OCI-LY1 (cell line): Measurements from ENCODE around the gene MAGEA12.
"Not testable (repeated sequence)": the region's sequence is repeated elsewhere in the genome, so short reads cannot be mapped to it uniquely, and the experiment has no call there.

Source experiments
- H2AFZ ChIP-seq: fragments of 200-600 bp; sonication (generic), shearing (Covaris generic); 2 replicates; pipeline ENCODE4 v1.6.0; 2014; ENCODE audit warnings: antibody characterized with exemption, mild to moderate bottlenecking, low read length
- H3F3A ChIP-seq: fragments of 200-600 bp; sonication (generic), shearing (Covaris generic); 2 replicates; pipeline ENCODE4 v1.6.0; 2014; ENCODE audit warnings: mild to moderate bottlenecking, antibody characterized with exemption, low read length, moderate library complexity; ENCODE audit not compliant: insufficient read depth
- H3K27ac ChIP-seq: fragments of 200-600 bp; sonication (generic); 2 replicates; pipeline ENCODE4 v1.5.1; 2014; ENCODE audit warnings: low read length, mixed run types, mild to moderate bottlenecking, low read depth; ENCODE audit not compliant: poor library complexity, severe bottlenecking
- H3K27me3 ChIP-seq: fragments of 200-600 bp; sonication (generic); 2 replicates; pipeline ENCODE4 v1.6.0; 2014; ENCODE audit warnings: antibody characterized with exemption, mild to moderate bottlenecking, low read length, moderate library complexity; ENCODE audit not compliant: insufficient read depth
- H3K36me3 ChIP-seq: fragments of 200-600 bp; sonication (generic); 2 replicates; pipeline ENCODE4 v1.6.1; 2014; ENCODE audit warnings: mild to moderate bottlenecking, antibody characterized with exemption, low read length, moderate library complexity, mixed read lengths; ENCODE audit not compliant: insufficient read depth
- H3K4me1 ChIP-seq: fragments of 200-600 bp; sonication (generic); 2 replicates; pipeline ENCODE4 v1.5.1; 2014; ENCODE audit warnings: mild to moderate bottlenecking, low read length, moderate library complexity; ENCODE audit not compliant: insufficient read depth, severe bottlenecking
- H3K4me2 ChIP-seq: fragments of 200-600 bp; sonication (generic), shearing (Covaris generic); 2 replicates; pipeline ENCODE4 v1.6.1; 2014; ENCODE audit warnings: low read length
- H3K4me3 ChIP-seq: fragments of 200-600 bp; sonication (generic); 2 replicates; pipeline ENCODE4 v1.5.1; 2014; ENCODE audit warnings: low read length, low read depth, mild to moderate bottlenecking, mixed read lengths; ENCODE audit not compliant: poor library complexity, severe bottlenecking
- H3K79me2 ChIP-seq: fragments of 200-600 bp; shearing (Covaris generic); 2 replicates; pipeline ENCODE4 v1.6.1; 2016; ENCODE audit warnings: mixed run types, low read length, mixed read lengths; ENCODE audit not compliant: insufficient read depth
- H3K9ac ChIP-seq: fragments of 200-600 bp; sonication (generic), shearing (Covaris generic); 2 replicates; pipeline ENCODE4 v1.6.1; 2014; ENCODE audit warnings: mild to moderate bottlenecking, low read length, mixed read lengths
- H3K9me2 ChIP-seq: fragments of 200-600 bp; sonication (generic), shearing (Covaris generic); 2 replicates; pipeline ENCODE4 v1.6.1; 2014; ENCODE audit warnings: low read depth, mild to moderate bottlenecking, low read length, mixed read lengths
- H3K9me3 ChIP-seq: fragments of 200-600 bp; shearing (Covaris generic); 2 replicates; pipeline ENCODE4 v1.6.1; 2014; ENCODE audit warnings: low read length, mixed read lengths
- H4K20me1 ChIP-seq: fragments of 200-600 bp; sonication (generic), shearing (Covaris generic); 2 replicates; pipeline ENCODE4 v1.6.0; 2016; ENCODE audit warnings: mild to moderate bottlenecking, low read length; ENCODE audit not compliant: insufficient read depth
- CTCF ChIP-seq: fragments of 200-600 bp; sonication (generic), shearing (Covaris generic); IDR thresholded peaks from 2 replicates; pipeline ENCODE4 v1.5.1; 2017; ENCODE audit warnings: mild to moderate bottlenecking, antibody characterized with exemption, low read length, moderate library complexity, mixed read lengths
- EZH2 ChIP-seq: fragments of 200-600 bp; sonication (generic), shearing (Covaris generic); IDR thresholded peaks from 2 replicates; pipeline ENCODE4 v1.8.0; 2017; ENCODE audit warnings: borderline replicate concordance, mixed run types, mild to moderate bottlenecking, antibody characterized with exemption, low read length, moderate library complexity, mixed read lengths

MAGEA12 gene

GRCh38 chrX:152733261-152733975, at the start of gene MAGEA12, which contains the start of gene CSAG1:
Gene MAGEA12, plus strand, starts transcription at chrX:152733757. Its CDS starts 2,405 bp downstream, at chrX:152736162.
Gene CSAG1, minus strand, starts transcription at chrX:152733721. Its CDS starts 1,261 bp downstream, at chrX:152732460.
- Histone ChIP-seq H3K4me2 (no peak within 1 kb of the TSS), H3K27me3 (no peaks in the 10 kb centered on the region), H3K9me2 (no peaks in the 10 kb centered on the region), H3F3A (no peaks in the 10 kb centered on the region), H3K4me3 (no peak within 1 kb of the TSS), H3K4me1 (no peaks in the 10 kb centered on the region), H3K79me2 (no peaks in the 10 kb centered on the region), H4K20me1 (no peaks in the 10 kb centered on the region), H3K36me3 (no peaks in the 10 kb centered on the region), H3K9me3 (no peaks in the 10 kb centered on the region), H3K27ac (no peak within 1 kb of the TSS), H3K9ac (no peak within 1 kb of the TSS), H2AFZ (no peak within 1 kb of the TSS)
- TF ChIP-seq EZH2 (no peak), CTCF (no peak)

GRCh38 chrX:152697952-152698931, 35.3 kb upstream of the MAGEA12 start, which contains the start of gene MAGEA3:
Gene MAGEA3, plus strand, starts transcription at chrX:152698794. Its CDS starts 2,039 bp downstream, at chrX:152700833.
- not testable (repeated sequence) for H3K27me3 ChIP-seq, H3K9me2 ChIP-seq, H3K27ac ChIP-seq, H3K36me3 ChIP-seq, H4K20me1 ChIP-seq, H3K4me2 ChIP-seq, H3K4me1 ChIP-seq, H2AFZ ChIP-seq, H3K9ac ChIP-seq, H3F3A ChIP-seq, H3K9me3 ChIP-seq, H3K4me3 ChIP-seq, H3K79me2 ChIP-seq

GRCh38 chrX:152700390-152700789, 33.2 kb upstream of the MAGEA12 start:
- not testable (repeated sequence) for H3F3A ChIP-seq, H2AFZ ChIP-seq, H3K4me2 ChIP-seq, H3K27ac ChIP-seq, H3K36me3 ChIP-seq, H4K20me1 ChIP-seq, H3K9me2 ChIP-seq, H3K27me3 ChIP-seq, H3K4me1 ChIP-seq, H3K4me3 ChIP-seq, H3K79me2 ChIP-seq, H3K9ac ChIP-seq, H3K9me3 ChIP-seq

GRCh38 chrX:152706500-152706899, 27.1 kb upstream of the MAGEA12 start:
- not testable (repeated sequence) for H3K4me1 ChIP-seq, H3K79me2 ChIP-seq, H2AFZ ChIP-seq, H3F3A ChIP-seq, H3K4me3 ChIP-seq, H4K20me1 ChIP-seq, H3K36me3 ChIP-seq, H3K9me2 ChIP-seq, H3K9ac ChIP-seq, H3K27me3 ChIP-seq, H3K27ac ChIP-seq, H3K4me2 ChIP-seq, H3K9me3 ChIP-seq

GRCh38 chrX:152709173-152709572, 24.4 kb upstream of the MAGEA12 start, which contains the start of gene CSAG2:
Gene CSAG2, minus strand, starts transcription at chrX:152709273. Its CDS starts 161 bp downstream, at chrX:152709112.
- H3K4me3 ChIP-seq, H3K4me1 ChIP-seq, H3K4me2 ChIP-seq, H3K79me2 ChIP-seq, H3K9me2 ChIP-seq, H3K9ac ChIP-seq, H3K27ac ChIP-seq, H3K27me3 ChIP-seq, H4K20me1 ChIP-seq, H3K9me3 ChIP-seq, H3F3A ChIP-seq, H2AFZ ChIP-seq, H3K36me3 ChIP-seq: not testable (repeated sequence)

- not testable (repeated sequence) for H3K27me3 ChIP-seq, H3K36me3 ChIP-seq, H3K9me2 ChIP-seq, H2AFZ ChIP-seq, H3K4me2 ChIP-seq, H3K4me3 ChIP-seq, H3K4me1 ChIP-seq, H4K20me1 ChIP-seq, H3K9ac ChIP-seq, H3K79me2 ChIP-seq, H3F3A ChIP-seq, H3K9me3 ChIP-seq, H3K27ac ChIP-seq
Observed at GRCh38 chrX:152713195-152713594, 20.4 kb upstream of the MAGEA12 start.
